ENCODE measurements around the gene SETX. TPM values are rescaled to one million over a fixed set of nuclear protein-coding genes. Genes with fewer than 3 reads are reported as not detected.
"Not testable (repeated sequence)": the region's sequence is repeated elsewhere in the genome, so short reads cannot be mapped to it uniquely, and the experiment has no call there.

The SETX gene
- total and polyA plus RNA-seq, 4 donors, result 38.0 to 88.7 (median 54.6) TPM

GRCh38 chr9:132383462-132383883 is 28.7 kb upstream of the SETX start:
- Histone ChIP-seq H3K27me3 (ENCODE audit: control insufficient read depth, insufficient read depth, low read length) (no peaks in the 10 kb centered on the region), H3K27ac (ENCODE audit: low read depth, low read length) (no peak overlapping the region), H3K9me3 (ENCODE audit: control insufficient read depth, insufficient read depth, low read length) (no peaks in the 10 kb centered on the region), H3K4me3 (ENCODE audit: low read depth, low read length) (no peak overlapping the region), H3K4me1 (ENCODE audit: control insufficient read depth, insufficient read depth, low read length) (no peaks in the 10 kb centered on the region), H3K36me3 (ENCODE audit: control insufficient read depth, insufficient read depth, low read length) (peaks cover 41% of the 10 kb centered on the region)
- DNase-seq (ENCODE audit: low read depth in 4 of 6, low spot score in 6 of 6), result no peak
- 90% methylated on average over 6 of the region's 10 CpGs for WGBS (ENCODE audit: insufficient coverage)

DNA sequence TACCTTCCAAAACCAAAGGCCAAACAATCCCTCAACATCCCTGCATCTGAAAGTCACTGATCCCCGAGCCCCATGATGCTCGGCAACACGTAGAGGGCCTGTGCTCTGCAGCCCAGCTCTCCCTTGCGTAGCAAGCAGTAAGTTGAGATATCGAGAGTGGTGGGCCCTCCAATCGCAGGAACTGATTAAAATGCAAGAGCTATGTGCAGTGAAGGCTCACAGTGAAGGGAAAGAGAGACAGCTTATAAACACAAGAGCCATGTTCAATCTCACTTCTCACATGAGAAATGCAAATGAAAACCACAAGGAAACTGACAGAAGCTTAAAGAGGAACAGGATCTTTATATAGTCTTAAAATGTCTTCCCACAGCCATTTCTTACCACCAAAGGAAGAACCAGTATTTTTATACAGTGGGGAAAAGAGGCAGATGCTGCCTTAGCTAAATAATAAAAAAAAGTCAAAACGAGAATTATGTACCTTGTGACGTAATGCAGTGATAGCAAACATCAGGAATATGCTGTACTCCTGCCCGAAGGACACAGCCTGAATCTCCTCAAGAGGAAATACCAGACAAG is 27.3 kb upstream of the SETX start:
- H3K4me1 ChIP-seq (ENCODE audit: control insufficient read depth, insufficient read depth, low read length), result no peaks in the 10 kb centered on the region
- no peaks in the 10 kb centered on the region for H3K9me3 ChIP-seq (ENCODE audit: control insufficient read depth, insufficient read depth, low read length)
- WGBS (ENCODE audit: insufficient coverage), result 93% methylated on average over 8 of the region's 9 CpGs
- no peak overlapping the region for H3K4me3 ChIP-seq (ENCODE audit: low read depth, low read length)
- no peaks in the 10 kb centered on the region for H3K27me3 ChIP-seq (ENCODE audit: control insufficient read depth, insufficient read depth, low read length)
- no peak overlapping the region for H3K27ac ChIP-seq (ENCODE audit: low read depth, low read length)
- peaks cover 43% of the 10 kb centered on the region for H3K36me3 ChIP-seq (ENCODE audit: control insufficient read depth, insufficient read depth, low read length)
- no peak for DNase-seq (ENCODE audit: low read depth in 4 of 6, low spot score in 6 of 6)

- H3K9me3 ChIP-seq (ENCODE audit: control insufficient read depth, insufficient read depth, low read length); DNase-seq (ENCODE audit: low read depth in 4 of 6, low spot score in 6 of 6); H3K4me3 ChIP-seq (ENCODE audit: low read depth, low read length); H3K27me3 ChIP-seq (ENCODE audit: control insufficient read depth, insufficient read depth, low read length); H3K27ac ChIP-seq (ENCODE audit: low read depth, low read length); H3K4me1 ChIP-seq (ENCODE audit: control insufficient read depth, insufficient read depth, low read length): not testable (repeated sequence)
- H3K36me3 ChIP-seq (ENCODE audit: control insufficient read depth, insufficient read depth, low read length), result peaks cover 45% of the 10 kb centered on the region
- WGBS (ENCODE audit: insufficient coverage), result 93% methylated on average over 3 of the region's 3 CpGs
These were observed 23.6 kb upstream of the SETX start for GRCh38 chr9:132378416-132378815.

DNA sequence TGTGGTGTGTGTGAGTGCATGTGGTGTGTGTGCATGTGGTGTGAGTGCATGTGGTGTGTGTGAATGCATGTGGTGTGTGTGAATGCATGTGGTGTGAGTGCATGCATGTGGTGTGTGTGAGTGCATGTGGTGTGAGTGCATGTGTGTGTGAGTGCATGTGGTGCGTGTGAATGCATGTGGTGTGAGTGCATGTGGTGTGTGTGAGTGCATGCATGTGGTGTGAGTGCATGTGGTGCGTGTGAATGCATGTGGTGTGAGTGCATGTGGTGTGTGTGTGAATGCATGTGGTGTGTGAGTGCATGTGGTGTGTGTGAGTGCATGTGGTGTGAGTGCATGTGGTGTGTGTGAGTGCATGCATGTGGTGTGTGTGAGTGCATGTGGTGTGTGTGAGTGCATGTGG is 23.0 kb upstream of the SETX start:
- not testable (repeated sequence) for H3K27me3 ChIP-seq (ENCODE audit: control insufficient read depth, insufficient read depth, low read length); H3K4me1 ChIP-seq (ENCODE audit: control insufficient read depth, insufficient read depth, low read length); H3K9me3 ChIP-seq (ENCODE audit: control insufficient read depth, insufficient read depth, low read length); H3K4me3 ChIP-seq (ENCODE audit: low read depth, low read length); DNase-seq (ENCODE audit: low read depth in 4 of 6, low spot score in 6 of 6); H3K27ac ChIP-seq (ENCODE audit: low read depth, low read length)
- WGBS (ENCODE audit: insufficient coverage), result 97% methylated on average over 2 of the region's 2 CpGs
- H3K36me3 ChIP-seq (ENCODE audit: control insufficient read depth, insufficient read depth, low read length), result peaks cover 45% of the 10 kb centered on the region

- peak in 1 of 6 donors; percentile 24 for DNase-seq (ENCODE audit: low read depth in 4 of 6, low spot score in 6 of 6)
These were observed 17.6 kb upstream of the SETX start for GRCh38 chr9:132372177-132373095.

DNA sequence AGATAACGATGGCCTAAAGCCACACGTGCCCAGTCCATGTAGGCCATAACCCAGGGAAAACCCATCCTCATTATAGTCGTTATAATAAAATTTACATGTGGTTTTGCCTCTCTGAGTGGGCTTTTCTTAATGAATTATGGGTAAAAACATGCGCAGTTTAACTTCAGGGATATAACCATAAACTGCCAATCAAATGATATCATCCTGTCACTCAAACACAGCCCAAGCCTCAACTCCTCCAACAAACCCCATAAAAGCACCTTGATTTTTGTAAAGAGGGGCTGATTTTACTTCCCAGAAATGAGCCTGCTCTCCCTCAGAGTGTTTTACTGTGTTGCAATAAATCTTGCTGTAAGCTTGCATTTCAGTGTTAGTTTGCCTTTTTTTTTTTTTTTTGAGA is 15.8 kb upstream of the SETX start:
- Histone ChIP-seq H3K36me3 (ENCODE audit: control insufficient read depth, insufficient read depth, low read length) (peaks cover 5% of the 10 kb centered on the region), H3K4me3 (ENCODE audit: low read depth, low read length) (no peak overlapping the region), H3K4me1 (ENCODE audit: control insufficient read depth, insufficient read depth, low read length) (no peaks in the 10 kb centered on the region), H3K9me3 (ENCODE audit: control insufficient read depth, insufficient read depth, low read length) (no peaks in the 10 kb centered on the region), H3K27me3 (ENCODE audit: control insufficient read depth, insufficient read depth, low read length) (no peaks in the 10 kb centered on the region), H3K27ac (ENCODE audit: low read depth, low read length) (no peak overlapping the region)
- no peak for DNase-seq (ENCODE audit: low read depth in 4 of 6, low spot score in 6 of 6)
- no CpG with 5 or more reads among the region's 4 CpGs for WGBS (ENCODE audit: insufficient coverage)

More at GRCh38 chr9:132372177-132373095, 17.6 kb upstream of the SETX start:
- Histone ChIP-seq H3K27me3 (ENCODE audit: control insufficient read depth, insufficient read depth, low read length) (no peaks in the 10 kb centered on the region), H3K4me3 (ENCODE audit: low read depth, low read length) (no peak overlapping the region), H3K4me1 (ENCODE audit: control insufficient read depth, insufficient read depth, low read length) (no peaks in the 10 kb centered on the region), H3K27ac (ENCODE audit: low read depth, low read length) (peak overlapping the region; percentile 8), H3K36me3 (ENCODE audit: control insufficient read depth, insufficient read depth, low read length) (peaks cover 22% of the 10 kb centered on the region), H3K9me3 (ENCODE audit: control insufficient read depth, insufficient read depth, low read length) (no peaks in the 10 kb centered on the region)
- WGBS (ENCODE audit: insufficient coverage), result 74% methylated on average over 7 of the region's 14 CpGs

GRCh38 chr9:132369421-132369820 is 14.6 kb upstream of the SETX start:
- 100% methylated on average over 1 of the region's 4 CpGs for WGBS (ENCODE audit: insufficient coverage)
- Histone ChIP-seq H3K27me3 (ENCODE audit: control insufficient read depth, insufficient read depth, low read length) (no peaks in the 10 kb centered on the region), H3K4me3 (ENCODE audit: low read depth, low read length) (no peak overlapping the region), H3K9me3 (ENCODE audit: control insufficient read depth, insufficient read depth, low read length) (no peaks in the 10 kb centered on the region), H3K27ac (ENCODE audit: low read depth, low read length) (no peak overlapping the region), H3K4me1 (ENCODE audit: control insufficient read depth, insufficient read depth, low read length) (no peaks in the 10 kb centered on the region), H3K36me3 (ENCODE audit: control insufficient read depth, insufficient read depth, low read length) (no peaks in the 10 kb centered on the region)
- no peak for DNase-seq (ENCODE audit: low read depth in 4 of 6, low spot score in 6 of 6)

DNA sequence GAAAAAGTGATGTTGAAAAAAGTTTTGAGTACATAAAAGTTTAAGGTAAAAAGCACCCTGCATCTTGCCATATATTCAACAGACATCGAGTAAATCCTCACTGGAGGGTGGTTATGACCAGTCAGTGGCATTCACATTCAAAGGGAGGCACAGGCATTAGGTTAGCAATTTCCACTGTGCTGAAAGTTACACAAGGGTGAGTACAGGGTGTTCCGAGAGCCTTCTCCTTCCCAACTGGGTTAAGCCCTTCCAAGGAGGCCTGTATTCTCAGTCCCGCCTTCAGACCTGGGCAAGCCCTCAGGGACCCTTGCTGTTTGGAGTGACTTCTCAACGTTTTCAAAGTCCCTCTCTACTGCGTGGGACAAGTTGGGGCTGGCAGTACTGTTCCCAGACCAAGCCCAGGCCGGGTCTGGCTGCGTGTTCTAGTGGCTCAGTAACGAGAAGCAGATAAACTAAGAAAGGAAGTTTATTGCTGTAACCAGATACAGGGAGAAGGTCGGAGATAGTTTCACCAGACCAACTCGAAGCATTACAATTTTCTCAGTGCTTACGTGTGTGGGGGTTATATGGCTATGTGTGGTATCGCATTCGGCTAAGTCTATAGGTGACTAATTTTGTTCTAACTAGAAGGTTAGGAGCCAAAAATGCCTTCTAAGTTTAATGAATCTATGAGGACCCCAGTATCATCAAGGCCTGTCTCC is 13.0 kb upstream of the SETX start:
- Histone ChIP-seq H3K4me3 (ENCODE audit: low read depth, low read length) (no peak overlapping the region), H3K4me1 (ENCODE audit: control insufficient read depth, insufficient read depth, low read length) (no peaks in the 10 kb centered on the region), H3K27ac (ENCODE audit: low read depth, low read length) (no peak overlapping the region), H3K9me3 (ENCODE audit: control insufficient read depth, insufficient read depth, low read length) (no peaks in the 10 kb centered on the region), H3K36me3 (ENCODE audit: control insufficient read depth, insufficient read depth, low read length) (no peaks in the 10 kb centered on the region), H3K27me3 (ENCODE audit: control insufficient read depth, insufficient read depth, low read length) (no peaks in the 10 kb centered on the region)
- WGBS (ENCODE audit: insufficient coverage), result 68% methylated on average over 11 of the region's 13 CpGs
- DNase-seq (ENCODE audit: low read depth in 4 of 6, low spot score in 6 of 6), result no peak

DNA sequence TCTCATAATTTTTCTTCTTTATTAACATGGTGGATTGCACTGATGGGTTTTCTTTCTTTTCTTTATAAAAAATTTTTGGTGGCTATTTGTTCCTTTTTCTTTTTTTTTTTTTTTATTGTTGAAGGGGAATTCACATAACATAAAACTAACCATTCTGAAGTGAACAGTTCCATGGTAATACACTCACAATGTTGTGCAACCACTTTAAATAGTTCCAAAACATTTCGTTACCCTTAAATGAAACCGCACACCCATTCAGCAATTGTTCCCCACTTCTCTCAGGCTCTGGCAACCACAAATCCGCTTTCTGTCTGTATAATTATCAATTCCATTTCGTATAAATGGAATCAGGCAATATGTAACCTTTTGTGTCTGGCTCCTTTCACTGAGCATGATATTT is 11.7 kb upstream of the SETX start:
- Histone ChIP-seq H3K4me1 (ENCODE audit: control insufficient read depth, insufficient read depth, low read length) (no peaks in the 10 kb centered on the region), H3K36me3 (ENCODE audit: control insufficient read depth, insufficient read depth, low read length) (no peaks in the 10 kb centered on the region), H3K9me3 (ENCODE audit: control insufficient read depth, insufficient read depth, low read length) (no peaks in the 10 kb centered on the region), H3K4me3 (ENCODE audit: low read depth, low read length) (no peak overlapping the region), H3K27me3 (ENCODE audit: control insufficient read depth, insufficient read depth, low read length) (no peaks in the 10 kb centered on the region), H3K27ac (ENCODE audit: low read depth, low read length) (no peak overlapping the region)
- 100% methylated on average over 4 of the region's 4 CpGs for WGBS (ENCODE audit: insufficient coverage)
- DNase-seq (ENCODE audit: low read depth in 4 of 6, low spot score in 6 of 6), result no peak
